ENCODE measurements around the gene SMCHD1. TPM values are rescaled to one million over a fixed set of nuclear protein-coding genes. Genes with fewer than 3 reads are reported as not detected.

The SMCHD1 gene
- total RNA-seq, 6 experiments from 2014 or later, result 19.4 to 30.4 (median 26.4) TPM

DNA sequence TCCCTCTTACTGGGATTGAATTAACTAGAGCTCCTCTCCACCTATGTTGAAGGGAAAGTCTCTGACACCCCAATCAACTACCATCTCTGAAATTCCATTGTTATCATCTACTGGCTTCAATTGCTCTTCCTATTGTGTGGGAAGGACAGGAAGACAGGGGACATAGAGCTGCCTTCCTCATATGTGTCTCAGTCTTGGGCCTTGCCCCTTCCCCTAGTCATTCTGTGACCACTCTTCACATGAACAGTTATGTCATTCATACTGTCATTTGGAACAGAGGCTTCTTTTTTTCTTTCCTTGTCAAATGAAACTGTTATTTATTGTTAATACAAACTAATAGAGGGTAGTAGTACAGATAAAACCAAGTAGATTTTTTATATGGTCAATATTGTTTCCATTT is 121.7 kb downstream of the SMCHD1 start:
- no peak for DNase-seq
- H3K4me3 Mint-ChIP-seq, result no peak overlapping the region
- TF ChIP-seq, protein P1, sequence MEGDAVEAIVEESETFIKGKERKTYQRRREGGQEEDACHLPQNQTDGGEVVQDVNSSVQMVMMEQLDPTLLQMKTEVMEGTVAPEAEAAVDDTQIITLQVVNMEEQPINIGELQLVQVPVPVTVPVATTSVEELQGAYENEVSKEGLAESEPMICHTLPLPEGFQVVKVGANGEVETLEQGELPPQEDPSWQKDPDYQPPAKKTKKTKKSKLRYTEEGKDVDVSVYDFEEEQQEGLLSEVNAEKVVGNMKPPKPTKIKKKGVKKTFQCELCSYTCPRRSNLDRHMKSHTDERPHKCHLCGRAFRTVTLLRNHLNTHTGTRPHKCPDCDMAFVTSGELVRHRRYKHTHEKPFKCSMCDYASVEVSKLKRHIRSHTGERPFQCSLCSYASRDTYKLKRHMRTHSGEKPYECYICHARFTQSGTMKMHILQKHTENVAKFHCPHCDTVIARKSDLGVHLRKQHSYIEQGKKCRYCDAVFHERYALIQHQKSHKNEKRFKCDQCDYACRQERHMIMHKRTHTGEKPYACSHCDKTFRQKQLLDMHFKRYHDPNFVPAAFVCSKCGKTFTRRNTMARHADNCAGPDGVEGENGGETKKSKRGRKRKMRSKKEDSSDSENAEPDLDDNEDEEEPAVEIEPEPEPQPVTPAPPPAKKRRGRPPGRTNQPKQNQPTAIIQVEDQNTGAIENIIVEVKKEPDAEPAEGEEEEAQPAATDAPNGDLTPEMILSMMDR (IDR thresholded peaks at IDR 0.05), result no peak
- H3K9me3 Mint-ChIP-seq, result no peaks in the 10 kb centered on the region
- H3K4me1 Mint-ChIP-seq (ENCODE audit: low read depth), result no peaks in the 10 kb centered on the region
- no peak overlapping the region for H3K27ac Mint-ChIP-seq
- peaks cover 8% of the 10 kb centered on the region; the same call in 1 of the 2 replicates for H3K36me3 Mint-ChIP-seq (ENCODE audit: low read depth)
- H3K27me3 Mint-ChIP-seq (ENCODE audit: insufficient read depth), result no peaks in the 10 kb centered on the region

DNA sequence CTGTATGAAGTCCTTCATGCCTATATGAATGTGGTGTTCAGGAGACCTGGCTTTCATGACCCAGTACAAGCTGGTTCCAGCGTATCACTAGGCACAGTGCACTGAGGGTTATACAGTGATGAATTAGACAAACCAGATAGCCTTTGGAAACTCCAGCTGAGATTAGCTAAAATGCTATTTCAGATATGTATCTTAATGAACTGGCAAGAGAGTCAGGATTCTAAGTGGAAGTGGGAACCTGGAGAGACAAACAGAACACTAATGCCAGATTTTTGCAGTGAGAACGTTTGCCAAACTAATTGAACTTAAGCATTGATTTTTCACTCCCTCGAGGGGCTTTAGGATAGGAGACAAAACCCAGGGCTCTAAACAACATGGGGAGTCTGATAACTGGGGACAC is 125.2 kb downstream of the SMCHD1 start:
- H3K4me1 Mint-ChIP-seq (ENCODE audit: low read depth), result no peaks in the 10 kb centered on the region
- TF ChIP-seq, protein P1 (IDR thresholded peaks at IDR 0.05), result no peak
- H3K36me3 Mint-ChIP-seq (ENCODE audit: low read depth), result peaks cover 16% of the 10 kb centered on the region; the same call in 1 of the 2 replicates
- H3K27me3 Mint-ChIP-seq (ENCODE audit: insufficient read depth), result no peaks in the 10 kb centered on the region
- no peak overlapping the region; the same call in 1 of the 2 replicates for H3K27ac Mint-ChIP-seq
- no peak overlapping the region for H3K4me3 Mint-ChIP-seq
- no peak for DNase-seq
- H3K9me3 Mint-ChIP-seq, result no peaks in the 10 kb centered on the region

DNA sequence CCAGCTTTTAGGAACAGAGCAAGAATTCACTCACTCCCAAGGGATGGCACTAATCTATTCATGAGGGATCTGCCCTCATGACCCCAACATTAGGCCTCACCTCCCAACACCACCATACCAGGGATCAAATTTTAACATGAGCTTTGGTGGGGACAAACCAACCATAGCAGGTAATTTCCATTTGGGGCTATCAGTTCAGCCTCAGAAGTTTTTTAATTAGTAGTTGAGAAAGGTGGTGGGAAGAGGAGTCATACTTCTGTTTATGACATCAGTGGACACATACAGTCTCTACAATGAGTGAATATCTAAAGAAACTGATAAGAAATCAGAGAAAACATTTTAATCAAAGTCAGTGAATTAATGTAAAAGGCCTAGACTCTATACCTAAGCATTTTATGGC is 131.7 kb downstream of the SMCHD1 start:
- no peak overlapping the region for H3K4me3 Mint-ChIP-seq
- H3K36me3 Mint-ChIP-seq (ENCODE audit: low read depth), result peaks cover 15% of the 10 kb centered on the region
- no peaks in the 10 kb centered on the region for H3K9me3 Mint-ChIP-seq
- DNase-seq, result no peak
- H3K27ac Mint-ChIP-seq, result no peak overlapping the region
- no peaks in the 10 kb centered on the region for H3K4me1 Mint-ChIP-seq (ENCODE audit: low read depth)
- no peaks in the 10 kb centered on the region for H3K27me3 Mint-ChIP-seq (ENCODE audit: insufficient read depth)
- TF ChIP-seq, protein P1 (IDR thresholded peaks at IDR 0.05), result no peak

DNA sequence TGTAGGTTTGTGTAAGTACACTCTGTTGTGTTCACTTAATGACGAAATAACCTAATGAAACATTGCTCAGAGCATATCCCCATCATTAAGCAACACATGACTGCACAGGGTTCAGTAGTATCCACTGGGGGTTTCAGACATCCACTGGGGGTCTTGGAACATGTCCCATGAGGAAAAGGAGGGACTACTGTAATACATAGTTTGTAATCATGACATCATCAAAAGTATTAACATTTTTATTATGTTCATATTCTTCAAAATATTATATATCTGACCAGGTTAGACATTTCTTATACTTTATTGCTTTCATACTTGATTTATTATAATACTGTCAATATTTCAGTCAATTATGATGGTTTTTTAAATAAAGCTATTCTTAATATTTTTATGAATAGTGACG is 136.9 kb downstream of the SMCHD1 start:
- H3K36me3 Mint-ChIP-seq (ENCODE audit: low read depth), result peaks cover 17% of the 10 kb centered on the region; the same call in 1 of the 2 replicates
- DNase-seq, result no peak
- H3K27me3 Mint-ChIP-seq (ENCODE audit: insufficient read depth), result no peaks in the 10 kb centered on the region
- TF ChIP-seq, protein P1 (IDR thresholded peaks at IDR 0.05), result no peak
- no peaks in the 10 kb centered on the region for H3K4me1 Mint-ChIP-seq (ENCODE audit: low read depth)
- no peak overlapping the region for H3K4me3 Mint-ChIP-seq
- H3K27ac Mint-ChIP-seq, result no peak overlapping the region
- H3K9me3 Mint-ChIP-seq, result no peaks in the 10 kb centered on the region

DNA sequence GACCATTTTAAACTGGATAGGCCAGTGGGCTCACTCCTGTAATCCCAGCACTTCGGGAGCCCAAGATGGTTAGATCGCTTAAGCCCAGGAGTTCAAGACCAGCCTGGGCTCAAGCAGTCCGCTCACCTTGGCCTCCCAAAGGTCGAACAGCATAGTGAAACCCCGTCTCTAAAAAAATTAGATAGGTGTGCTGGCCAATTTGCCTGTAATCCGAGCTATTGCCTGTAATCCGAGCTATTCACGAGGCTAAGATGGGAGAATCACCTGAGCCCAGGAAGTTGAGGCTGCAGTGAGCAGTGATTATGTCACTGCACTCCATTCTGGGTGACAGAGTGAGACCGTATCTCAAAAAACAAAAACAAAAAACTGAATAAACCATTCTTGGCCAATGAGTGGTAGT is 138.6 kb downstream of the SMCHD1 start:
- no peaks in the 10 kb centered on the region for H3K9me3 Mint-ChIP-seq
- H3K4me1 Mint-ChIP-seq (ENCODE audit: low read depth), result no peaks in the 10 kb centered on the region
- H3K4me3 Mint-ChIP-seq, result no peak overlapping the region
- peaks cover 17% of the 10 kb centered on the region; the same call in 1 of the 2 replicates for H3K36me3 Mint-ChIP-seq (ENCODE audit: low read depth)
- TF ChIP-seq, protein P1 (IDR thresholded peaks at IDR 0.05), result no peak
- no peaks in the 10 kb centered on the region for H3K27me3 Mint-ChIP-seq (ENCODE audit: insufficient read depth)
- no peak for DNase-seq
- H3K27ac Mint-ChIP-seq, result no peak overlapping the region

DNA sequence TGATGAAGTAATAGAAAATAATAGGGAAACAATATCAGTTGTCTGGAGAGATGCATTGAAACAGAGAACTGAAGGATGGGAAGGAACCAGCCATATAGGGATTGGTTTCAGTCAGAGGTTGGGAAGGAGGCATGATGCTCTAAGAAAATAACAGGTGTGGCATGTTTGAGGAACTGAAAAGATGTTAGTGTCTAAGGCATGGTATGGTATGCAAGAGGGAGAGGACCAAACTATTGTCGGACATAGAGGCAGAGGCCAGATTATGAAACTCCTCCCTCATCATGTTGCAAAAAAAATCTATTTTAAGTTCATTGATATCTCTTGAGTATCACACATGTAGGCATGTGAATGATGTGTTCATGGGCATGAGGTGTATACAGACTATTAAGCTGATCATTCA is 142.4 kb downstream of the SMCHD1 start:
- Mint-ChIP-seq H3K27me3 (ENCODE audit: insufficient read depth) (no peaks in the 10 kb centered on the region), H3K27ac (no peak overlapping the region), H3K4me1 (ENCODE audit: low read depth) (no peaks in the 10 kb centered on the region), H3K36me3 (ENCODE audit: low read depth) (peaks cover 21% of the 10 kb centered on the region; the same call in 1 of the 2 replicates), H3K9me3 (no peaks in the 10 kb centered on the region), H3K4me3 (no peak overlapping the region)
- DNase-seq, result no peak
- TF ChIP-seq, protein P1 (IDR thresholded peaks at IDR 0.05), result no peak

Data from HFFc6 (cell line).